GM21825 (cell line): ENCODE measurements around the gene SLC25A34.

ENCODE experiments used
- ATAC-seq: cut with Tn5 transposase; IDR thresholded peaks from one replicate; pipeline ENCODE4 v1.9.1; 2021; ENCODE audit warnings: mild to moderate bottlenecking, moderate library complexity; ENCODE audit not compliant: unreplicated experiment

The SLC25A34 gene

GRCh38 chr1:15767941-15768340 is 31.9 kb downstream of the SLC25A34 start:
- ATAC-seq, result no peak

- no peak for ATAC-seq
These were observed 32.3 kb downstream of the SLC25A34 start for GRCh38 chr1:15768388-15768787.

- no peak for ATAC-seq
These were observed 34.4 kb downstream of the SLC25A34 start for GRCh38 chr1:15770313-15770962.

DNA sequence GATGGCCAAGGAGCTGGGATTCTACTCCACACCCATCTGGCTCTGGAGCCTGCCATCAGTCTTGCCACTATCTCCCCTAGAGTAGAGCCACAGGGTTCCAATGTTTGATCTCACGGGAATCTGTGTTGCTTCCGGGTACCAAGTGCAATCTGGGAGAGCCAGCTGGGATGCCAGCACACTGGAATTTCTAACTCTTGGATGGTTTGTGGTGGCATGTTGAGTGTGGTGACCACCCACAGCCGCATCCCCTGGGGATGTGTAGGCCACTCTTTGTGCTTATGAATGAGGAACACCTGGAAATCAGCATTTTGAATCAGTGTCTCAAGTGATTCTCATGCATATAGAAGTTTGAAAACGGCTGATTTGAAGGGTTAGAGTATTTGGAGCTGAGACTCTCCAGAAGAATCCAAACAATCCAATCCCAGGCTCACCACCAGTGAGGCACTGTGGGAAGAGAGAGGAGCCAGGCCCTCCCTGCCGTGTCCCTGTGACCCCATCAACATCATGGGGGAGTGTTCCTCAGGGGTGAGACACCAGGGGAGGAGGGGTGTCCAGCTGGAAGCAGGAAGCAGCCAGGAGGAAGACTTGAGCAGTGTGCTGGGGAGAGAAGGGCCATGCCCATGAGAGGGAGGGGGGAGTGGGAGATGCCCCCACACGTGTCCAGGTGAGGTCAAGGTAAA is 35.9 kb downstream of the SLC25A34 start:
- no peak for ATAC-seq

DNA sequence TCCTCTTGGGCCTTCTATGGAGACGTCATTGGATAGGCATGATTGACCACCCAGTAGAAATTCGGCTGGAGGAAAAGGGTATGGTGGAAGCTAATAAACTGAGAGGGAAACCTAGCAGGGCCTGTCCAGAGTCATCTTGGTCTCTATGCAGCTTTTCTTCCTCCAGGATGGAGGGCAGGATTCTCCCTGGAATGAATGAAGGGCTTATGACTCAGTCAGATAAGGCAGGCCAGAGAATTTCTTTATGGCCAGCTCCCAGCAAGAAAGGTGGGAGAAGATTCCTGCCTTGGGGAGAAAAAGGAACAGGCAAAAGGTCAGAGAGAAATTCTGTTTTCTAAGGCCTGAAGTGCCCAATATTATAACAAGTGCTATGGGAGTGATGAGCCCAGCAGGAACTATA is 39.6 kb downstream of the SLC25A34 start:
- ATAC-seq, result no peak

GRCh38 chr1:15777909-15778707 is 42.0 kb downstream of the SLC25A34 start:
- no peak for ATAC-seq

GRCh38 chr1:15785683-15786082 is 49.6 kb downstream of the SLC25A34 start:
- ATAC-seq, result no peak

DNA sequence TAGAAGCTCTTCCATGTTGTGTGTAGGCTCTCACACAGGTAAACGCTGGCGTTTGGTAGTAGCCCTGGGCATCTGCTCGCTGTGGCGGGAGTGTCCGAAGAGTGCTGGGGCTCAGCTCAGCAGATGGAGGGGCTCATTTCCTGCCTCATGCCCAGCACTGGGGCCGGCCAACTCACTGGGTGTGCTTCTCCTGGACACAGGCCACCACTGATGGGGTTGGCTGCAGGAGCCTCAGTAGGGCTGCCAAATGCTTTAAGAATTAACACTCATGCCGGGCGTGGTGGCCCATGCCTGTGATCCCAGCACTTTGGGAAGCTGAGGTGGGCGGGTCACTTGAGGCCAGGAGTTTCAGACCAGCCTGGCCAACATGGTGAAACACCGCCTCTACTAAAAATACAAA is 50.5 kb downstream of the SLC25A34 start:
- ATAC-seq, result no peak

DNA sequence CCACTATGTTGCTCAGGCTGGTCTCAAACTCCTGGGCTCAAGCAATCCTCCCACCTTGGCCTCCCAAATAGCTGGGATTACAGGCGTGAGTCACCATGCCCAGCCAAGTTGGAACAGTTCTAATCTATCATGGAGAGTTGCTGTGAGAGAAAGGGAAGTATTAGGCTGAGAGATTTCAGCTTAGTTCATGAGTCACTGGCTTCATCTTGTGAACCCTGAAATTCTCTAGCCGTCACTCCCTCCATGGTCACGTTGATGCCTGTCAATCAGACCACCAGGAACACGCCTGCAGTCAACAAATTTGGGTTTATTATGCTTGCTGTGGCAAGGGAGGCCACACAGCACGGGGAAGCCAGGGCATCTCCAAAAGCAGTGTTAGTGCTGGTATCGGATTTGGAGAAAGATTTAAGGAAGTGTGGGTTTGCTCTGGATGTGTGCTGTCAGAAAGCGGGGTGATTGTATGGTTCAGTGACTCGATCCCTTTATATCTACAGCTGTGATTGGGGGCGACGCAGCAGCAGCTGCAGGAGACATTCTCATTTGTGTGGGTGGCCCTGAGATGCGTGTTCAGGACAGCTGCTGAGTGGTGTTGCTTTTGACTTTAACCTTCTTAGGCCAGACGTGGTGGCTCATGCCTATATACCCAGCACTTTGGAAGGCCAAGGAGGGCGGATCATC is 52.7 kb downstream of the SLC25A34 start:
- no peak for ATAC-seq
